ENCODE measurements around the gene OMP.

Gene OMP

GRCh38 chr11:77142091-77142975, 39.7 kb downstream of the OMP start:
- peaks cover 29% of the 10 kb centered on the region for H3K4me1 Mint-ChIP-seq
- H3K9me3 Mint-ChIP-seq = no peaks in the 10 kb centered on the region
- H3K27ac Mint-ChIP-seq = peak overlapping the region; percentile 63
- peaks cover 5% of the 10 kb centered on the region for H3K36me3 Mint-ChIP-seq
- H3K4me3 Mint-ChIP-seq = peak overlapping the region; percentile 26
- ATAC-seq = peak; percentile 89
- peak in 1 of 2 donors; percentile 63 for DNase-seq (ENCODE audit: low spot score in 2 of 2)

DNA sequence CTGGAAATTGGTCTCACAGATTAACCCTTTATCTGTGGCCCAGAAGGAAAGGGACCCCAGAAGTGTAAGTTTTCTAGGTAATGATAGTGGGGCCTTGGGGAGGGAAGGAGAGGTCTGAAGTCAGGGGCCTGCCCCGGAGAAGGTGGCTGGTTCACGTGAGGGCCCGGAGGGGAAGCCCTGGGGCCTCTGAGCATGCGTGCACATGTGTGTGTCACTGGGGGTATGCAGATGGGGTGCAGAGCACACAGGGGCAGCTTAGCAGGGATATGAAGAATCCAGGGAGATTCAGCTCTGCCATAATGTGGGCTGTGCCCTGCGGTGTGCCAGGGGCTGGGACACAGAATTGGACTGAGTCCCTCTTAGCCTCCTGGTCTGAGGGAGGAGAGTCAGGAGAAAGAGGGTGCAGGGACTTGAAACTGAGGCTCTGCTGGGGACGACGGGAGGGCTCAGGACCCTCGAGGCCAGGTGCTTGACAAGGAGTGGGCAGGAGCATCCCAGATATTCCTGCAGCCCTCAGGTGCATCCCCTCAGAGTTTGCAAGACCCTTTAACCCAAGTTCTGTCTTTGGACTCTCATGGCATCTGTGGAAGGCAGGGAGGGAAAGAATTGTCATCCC, 40.9 kb downstream of the OMP start:
- Mint-ChIP-seq H3K36me3 (peaks cover 5% of the 10 kb centered on the region), H3K4me1 (peaks cover 39% of the 10 kb centered on the region), H3K4me3 (no peak overlapping the region), H3K9me3 (no peaks in the 10 kb centered on the region), H3K27ac (no peak overlapping the region)
- DNase-seq (ENCODE audit: low spot score in 2 of 2) = no peak
- ATAC-seq = no peak

DNA sequence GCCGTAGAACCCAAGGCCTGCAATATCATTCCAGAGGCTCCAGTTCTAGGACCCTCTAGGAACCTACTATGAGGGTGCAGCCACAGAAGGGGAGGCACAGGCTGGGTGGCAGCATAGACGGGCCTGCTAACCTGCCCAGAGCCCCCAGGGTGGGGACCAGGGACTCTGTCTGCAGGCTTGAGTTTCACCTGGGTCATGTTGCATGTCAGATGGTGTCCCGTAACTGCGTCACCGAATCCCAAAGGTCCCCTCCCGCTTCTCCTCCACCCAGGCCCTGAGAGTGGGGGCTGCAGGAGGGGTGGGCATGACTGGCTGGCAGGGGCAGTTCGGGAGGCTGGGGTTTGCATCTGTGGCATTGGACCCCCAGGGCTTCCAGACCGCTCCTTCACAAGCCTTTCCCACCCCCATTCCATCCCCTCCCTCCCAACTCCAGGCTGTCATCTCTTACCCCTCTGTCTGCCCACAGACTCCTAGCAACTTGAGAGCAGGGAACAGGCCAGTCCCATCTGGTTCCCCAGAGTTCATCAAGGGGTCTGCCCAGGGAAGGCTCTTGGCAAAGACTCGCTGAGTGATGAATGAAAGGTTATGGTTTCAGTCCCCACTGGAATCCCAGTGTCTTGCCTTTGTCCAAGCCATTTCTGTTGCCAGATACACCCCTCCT, 41.7 kb downstream of the OMP start:
- Mint-ChIP-seq H3K9me3 (no peaks in the 10 kb centered on the region), H3K4me1 (peaks cover 40% of the 10 kb centered on the region), H3K4me3 (no peak overlapping the region), H3K27ac (no peak overlapping the region), H3K36me3 (peaks cover 5% of the 10 kb centered on the region)
- no peak for DNase-seq (ENCODE audit: low spot score in 2 of 2)
- no peak for ATAC-seq

- H3K9me3 Mint-ChIP-seq = no peaks in the 10 kb centered on the region
- H3K4me1 Mint-ChIP-seq = peaks cover 40% of the 10 kb centered on the region
- no peak for DNase-seq (ENCODE audit: low spot score in 2 of 2)
- no peak overlapping the region for H3K27ac Mint-ChIP-seq
- no peak for ATAC-seq
- H3K4me3 Mint-ChIP-seq = no peak overlapping the region
- H3K36me3 Mint-ChIP-seq = peaks cover 5% of the 10 kb centered on the region
Observed at GRCh38 chr11:77144857-77145428, 42.3 kb downstream of the OMP start.

DNA sequence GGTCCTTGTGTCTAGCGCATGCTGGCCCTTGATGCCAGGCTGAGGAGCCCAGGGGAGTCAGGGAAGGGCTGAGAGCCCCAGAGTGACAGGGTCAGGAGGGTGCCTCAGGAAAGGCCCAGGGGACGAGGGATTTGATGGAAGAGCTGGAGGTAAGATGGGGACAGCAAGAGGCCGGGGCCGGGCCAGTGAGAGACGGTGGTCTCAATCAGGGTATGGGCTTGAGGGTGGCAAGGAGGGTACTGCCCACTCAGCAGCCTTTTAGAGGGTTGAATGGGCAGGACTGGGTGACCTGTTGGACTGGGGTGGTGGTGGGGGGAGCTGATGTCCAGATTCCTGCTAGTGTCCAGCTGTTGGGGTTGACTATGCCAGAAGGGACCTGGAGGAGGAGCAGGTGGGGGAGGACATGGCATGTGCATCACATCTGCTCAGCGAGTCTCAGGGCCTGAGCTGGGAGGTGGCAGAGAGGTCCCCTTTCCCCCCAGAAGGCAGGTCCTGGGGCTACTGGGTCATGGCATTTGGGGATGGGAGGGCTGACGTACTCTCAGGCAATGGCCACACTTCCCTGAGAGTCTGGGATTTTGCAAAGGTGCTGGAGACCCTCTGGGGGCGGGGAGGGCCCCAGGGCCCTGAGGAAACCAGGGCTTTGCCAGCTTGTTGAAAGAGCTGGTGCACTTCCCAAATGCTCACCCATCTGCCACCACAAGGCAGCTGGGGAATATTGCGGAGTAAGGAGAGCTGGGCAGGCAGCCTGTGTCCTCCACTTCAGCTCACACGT, 43.8 kb downstream of the OMP start:
- Mint-ChIP-seq H3K27ac (no peak overlapping the region), H3K36me3 (peaks cover 5% of the 10 kb centered on the region), H3K4me1 (peaks cover 46% of the 10 kb centered on the region), H3K9me3 (no peaks in the 10 kb centered on the region), H3K4me3 (no peak overlapping the region)
- DNase-seq (ENCODE audit: low spot score in 2 of 2) (no peak), ATAC-seq (no peak)

DNA sequence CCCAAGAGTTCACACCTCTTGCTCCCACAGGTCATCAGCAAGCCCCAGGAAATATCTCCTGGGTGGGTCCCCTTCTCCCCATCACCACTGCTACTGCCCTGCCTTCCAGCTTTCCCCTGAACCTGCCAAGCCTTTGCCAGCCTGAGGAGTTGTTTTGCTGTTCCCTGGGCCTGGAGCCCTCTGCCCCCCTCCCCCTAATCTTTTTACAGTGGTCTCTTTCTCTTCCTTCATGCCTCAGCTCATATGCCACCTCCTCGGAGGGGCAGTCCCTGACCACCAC, 44.3 kb downstream of the OMP start:
- H3K27ac Mint-ChIP-seq = no peak overlapping the region
- peaks cover 5% of the 10 kb centered on the region for H3K36me3 Mint-ChIP-seq
- no peaks in the 10 kb centered on the region for H3K9me3 Mint-ChIP-seq
- H3K4me1 Mint-ChIP-seq = peaks cover 46% of the 10 kb centered on the region
- DNase-seq (ENCODE audit: low spot score in 2 of 2) (no peak), ATAC-seq (no peak)
- H3K4me3 Mint-ChIP-seq = no peak overlapping the region

GRCh38 chr11:77147668-77148321, 45.2 kb downstream of the OMP start:
- Mint-ChIP-seq H3K36me3 (peaks cover 8% of the 10 kb centered on the region), H3K4me1 (peaks cover 46% of the 10 kb centered on the region), H3K4me3 (peak overlapping the region; percentile 60), H3K27ac (peak overlapping the region; percentile 84), H3K9me3 (no peaks in the 10 kb centered on the region)
- DNase-seq (ENCODE audit: low spot score in 2 of 2) = peak; percentile 14 to 73
- peak; percentile 53 for ATAC-seq

DNA sequence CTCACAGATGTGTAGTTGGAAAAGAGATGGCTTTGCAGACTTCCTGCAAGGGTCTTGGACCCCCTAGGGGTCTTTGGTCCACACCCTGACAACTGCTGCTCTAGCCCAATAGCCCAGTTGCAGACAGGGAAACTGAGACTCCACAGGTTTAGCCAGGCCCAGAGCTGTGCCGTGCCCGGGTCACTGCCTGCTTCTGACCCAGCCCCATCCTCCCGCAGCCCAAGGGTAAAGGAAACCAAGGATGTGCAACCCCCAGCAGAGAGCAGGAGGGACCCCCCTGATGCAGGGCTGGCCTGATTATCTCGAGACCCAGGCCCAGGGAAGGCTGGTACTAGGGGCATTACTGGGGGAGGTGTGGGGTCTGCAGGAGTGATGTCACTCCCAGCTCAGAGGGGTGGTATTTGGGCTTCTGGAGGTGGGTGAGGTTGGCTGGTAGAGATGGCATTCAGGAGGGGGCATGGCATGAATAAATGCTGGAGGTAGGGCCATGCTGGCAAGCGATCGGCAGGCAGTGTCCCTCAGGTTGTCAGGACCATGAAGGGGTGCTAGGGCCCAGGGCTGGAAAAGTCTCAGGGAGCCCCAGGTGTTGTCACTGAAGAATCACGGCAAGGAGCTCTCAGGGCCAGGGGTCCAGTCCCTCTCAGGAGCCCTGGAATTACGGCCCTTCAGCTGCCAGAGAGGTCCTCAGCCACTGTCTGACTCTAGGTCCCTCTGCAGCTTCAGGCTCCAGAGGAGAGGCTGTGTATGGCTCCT, 46.5 kb downstream of the OMP start:
- Mint-ChIP-seq H3K36me3 (peaks cover 8% of the 10 kb centered on the region), H3K4me1 (peaks cover 49% of the 10 kb centered on the region), H3K27ac (no peak overlapping the region), H3K4me3 (no peak overlapping the region), H3K9me3 (no peaks in the 10 kb centered on the region)
- ATAC-seq (no peak), DNase-seq (ENCODE audit: low spot score in 2 of 2) (no peak)

DNA sequence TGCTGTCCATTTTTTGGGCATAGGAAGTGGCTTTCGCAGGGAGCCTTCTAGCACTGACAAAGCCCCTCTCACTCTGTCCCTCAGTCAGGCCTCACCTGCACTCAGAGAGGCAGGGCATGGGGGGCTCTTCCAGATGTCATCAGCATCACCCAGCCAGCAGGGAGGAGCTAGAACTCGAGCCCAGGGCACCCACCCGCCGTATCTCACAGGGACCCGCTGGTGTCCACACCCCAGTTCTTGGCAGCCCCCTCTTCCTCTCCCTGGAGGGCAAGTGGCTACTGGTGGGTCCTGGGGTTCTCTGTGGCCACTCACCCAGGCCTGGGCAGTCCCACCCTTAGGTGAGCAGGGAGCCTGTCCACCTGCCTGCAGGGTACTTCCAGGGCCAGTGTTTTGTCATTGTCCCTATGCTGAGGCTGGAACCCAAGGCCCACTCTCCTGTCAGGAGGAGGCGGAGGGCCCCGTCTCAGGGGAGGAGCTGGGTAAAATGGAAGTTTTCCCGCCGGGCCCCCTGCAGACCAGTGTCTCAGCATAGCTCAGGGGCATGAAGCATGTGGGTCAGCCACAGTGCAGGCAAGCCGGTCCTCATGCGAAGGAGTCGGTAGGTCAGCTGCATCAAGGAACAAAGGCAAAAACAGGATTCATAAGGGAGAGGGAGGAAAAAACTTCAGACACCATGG, 47.2 kb downstream of the OMP start:
- DNase-seq (ENCODE audit: low spot score in 2 of 2) (no peak), ATAC-seq (no peak)
- Mint-ChIP-seq H3K36me3 (peaks cover 8% of the 10 kb centered on the region), H3K4me1 (peaks cover 55% of the 10 kb centered on the region), H3K4me3 (no peak overlapping the region), H3K9me3 (no peaks in the 10 kb centered on the region), H3K27ac (no peak overlapping the region)

DNA sequence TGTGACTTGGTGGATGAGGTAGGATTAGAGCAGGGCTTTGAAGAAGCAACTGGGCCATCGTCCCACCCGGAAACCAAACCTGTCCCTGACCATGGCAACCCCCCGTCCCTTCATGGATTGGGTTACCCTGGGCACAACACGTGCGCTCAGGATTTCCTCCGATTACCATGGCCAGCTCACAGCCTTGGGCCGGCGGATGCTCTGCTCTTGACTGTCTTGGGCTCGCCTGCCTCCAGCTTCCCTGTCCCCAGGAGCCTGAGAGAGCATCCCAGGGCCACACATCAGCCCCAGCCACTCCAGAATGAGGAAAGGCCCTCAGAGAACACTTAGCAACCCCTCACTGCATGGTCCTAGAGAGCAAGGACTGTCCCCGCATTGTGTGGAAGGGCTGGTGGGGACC, 48.2 kb downstream of the OMP start:
- ATAC-seq (no peak), DNase-seq (ENCODE audit: low spot score in 2 of 2) (no peak)
- H3K4me1 Mint-ChIP-seq = peaks cover 64% of the 10 kb centered on the region
- H3K36me3 Mint-ChIP-seq = peaks cover 8% of the 10 kb centered on the region
- no peak overlapping the region for H3K4me3 Mint-ChIP-seq
- H3K27ac Mint-ChIP-seq = peak overlapping the region; percentile 69
- H3K9me3 Mint-ChIP-seq = no peaks in the 10 kb centered on the region

DNA sequence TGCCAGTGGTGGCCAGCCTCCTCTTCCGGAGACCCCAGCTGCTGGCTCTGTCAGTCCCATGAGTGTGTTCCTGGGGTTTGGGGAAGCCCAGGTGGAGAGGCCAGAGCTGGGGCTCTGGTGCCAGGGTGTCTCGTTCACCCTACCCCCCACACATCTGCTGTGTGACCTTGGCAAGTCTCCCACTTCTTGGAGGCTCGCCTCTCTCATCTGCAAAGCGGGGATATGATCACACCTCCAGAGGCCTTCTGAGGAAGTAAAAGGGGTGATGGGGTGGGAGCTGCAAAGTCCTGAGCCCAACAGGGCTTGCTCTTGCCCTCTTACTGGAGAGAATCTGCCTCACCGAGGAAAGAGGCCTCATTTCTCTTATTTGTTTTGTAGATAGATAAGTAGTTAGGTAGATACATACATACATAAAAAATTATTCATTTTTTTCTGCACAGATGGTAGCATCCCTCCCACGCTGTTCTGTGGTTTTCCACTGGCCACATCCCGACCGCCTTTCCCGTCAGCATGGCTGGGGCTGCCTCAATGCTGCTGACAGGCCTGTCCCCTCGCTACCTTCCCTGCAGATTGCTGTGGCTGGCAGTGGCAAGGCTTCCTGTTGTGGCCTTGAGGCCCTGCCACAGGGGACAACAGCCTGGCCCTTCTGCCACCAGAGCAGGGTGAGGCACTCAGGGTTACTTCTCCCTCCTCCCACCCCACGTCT, 49.3 kb downstream of the OMP start:
- no peaks in the 10 kb centered on the region for H3K9me3 Mint-ChIP-seq
- H3K27ac Mint-ChIP-seq = peak overlapping the region; percentile 69
- peaks cover 8% of the 10 kb centered on the region for H3K36me3 Mint-ChIP-seq
- H3K4me1 Mint-ChIP-seq = peaks cover 67% of the 10 kb centered on the region
- DNase-seq (ENCODE audit: low spot score in 2 of 2) = peak; percentile 50 to 83
- H3K4me3 Mint-ChIP-seq = peak overlapping the region; percentile 47
- peak; percentile 85 for ATAC-seq

- H3K27ac Mint-ChIP-seq = peak overlapping the region; percentile 69
- peak overlapping the region; percentile 47 for H3K4me3 Mint-ChIP-seq
- DNase-seq (ENCODE audit: low spot score in 2 of 2) (no peak), ATAC-seq (no peak)
- no peaks in the 10 kb centered on the region for H3K9me3 Mint-ChIP-seq
- H3K4me1 Mint-ChIP-seq = peaks cover 59% of the 10 kb centered on the region
- H3K36me3 Mint-ChIP-seq = peaks cover 8% of the 10 kb centered on the region
Observed at GRCh38 chr11:77152846-77153245, 50.2 kb downstream of the OMP start.

Data from stimulated activated effector memory CD8-positive, alpha-beta T cell treated with anti-CD3 and anti-CD28 coated beads, Interleukin-12 subunit alpha, Interleukin-12 subunit beta, amount 100 ng/mL, for 72 hours (primary cell).